ENCODE results near the gene TMEM259.

The TMEM259 gene

GRCh38 chr19:1015061-1015781 is 5.7 kb downstream of the TMEM259 start:
- DNase-seq = no peak

GRCh38 chr19:1014161-1015060 is 6.5 kb downstream of the TMEM259 start:
- no peak for DNase-seq

GRCh38 chr19:1013218-1013617 is 7.7 kb downstream of the TMEM259 start:
- no peak for DNase-seq

- no peak for DNase-seq
These were observed 8.6 kb downstream of the TMEM259 start for GRCh38 chr19:1012334-1012733.

GRCh38 chr19:1011831-1012333 is 9.0 kb downstream of the TMEM259 start:
- DNase-seq = no peak

GRCh38 chr19:1010586-1011510 is 10.1 kb downstream of the TMEM259 start:
- no peak for DNase-seq

- DNase-seq = no peak
These were observed 10.9 kb downstream of the TMEM259 start for GRCh38 chr19:1009981-1010538.

- DNase-seq = no peak
These were observed 11.6 kb downstream of the TMEM259 start for GRCh38 chr19:1009041-1009980.

- no peak for DNase-seq
These were observed 12.5 kb downstream of the TMEM259 start for GRCh38 chr19:1008268-1009040.

GRCh38 chr19:1007399-1008251 is 13.3 kb downstream of the TMEM259 start:
- no peak for DNase-seq

- no peak for DNase-seq
These were observed 14.1 kb downstream of the TMEM259 start for GRCh38 chr19:1006711-1007398.

GRCh38 chr19:1004803-1005664 is 15.9 kb downstream of the TMEM259 start:
- no peak for DNase-seq

- DNase-seq = no peak
These were observed 16.6 kb downstream of the TMEM259 start for GRCh38 chr19:1004204-1004802.

- DNase-seq = no peak
These were observed 17.6 kb downstream of the TMEM259 start for GRCh38 chr19:1003283-1003682.

- no peak for DNase-seq
These were observed 18.3 kb downstream of the TMEM259 start for GRCh38 chr19:1002600-1002999.

- no peak for DNase-seq
These were observed 19.3 kb downstream of the TMEM259 start for GRCh38 chr19:1001538-1002166.
